Thoracic aorta (tissue), 2 donors: ENCODE data around the gene VAX1. TPM values are rescaled to one million over a fixed set of nuclear protein-coding genes. Genes with fewer than 3 reads are reported as not detected.
"Not testable (repeated sequence)": the region's sequence is repeated elsewhere in the genome, so short reads cannot be mapped to it uniquely, and the experiment has no call there.

Experiments used
- ATAC-seq: fragments of 150-250 bp; one replicate; pipeline ENCODE4 v1.8.0; 2017; ENCODE audit warnings: low read depth; ENCODE audit not compliant: insufficient number of reproducible peaks, low FRiP score
- DNase-seq: peaks from one replicate; pipeline ENCODE4 v3.0.0-alpha.2; 2020; ENCODE audit warnings: low spot score
- H3K27ac ChIP-seq, 2 donors: fragments of 200-600 bp; sonication (generic); 1 replicate in 1 of 2; 2 replicates in 1 of 2; pipeline ENCODE4 v1.5.1; 2016; ENCODE audit warnings: mild to moderate bottlenecking in 2 of 2, moderate library complexity in 2 of 2
- H3K27me3 ChIP-seq: fragments of 200-600 bp; sonication (generic); replicated peaks from 2 replicates; pipeline ENCODE4 v1.6.0; 2016; ENCODE audit warnings: mild to moderate bottlenecking; ENCODE audit not compliant: insufficient read depth
- H3K36me3 ChIP-seq: fragments of 200-600 bp; sonication (generic); one replicate; pipeline ENCODE4 v1.5.1; 2016
- H3K4me1 ChIP-seq, 2 donors: fragments of 200-600 bp; sonication (generic); 1 replicate in 1 of 2; 2 replicates in 1 of 2; pipeline versions ENCODE4 v1.5.1 to v1.6.0; 2016; ENCODE audit warnings: low read depth in 2 of 2, mild to moderate bottlenecking in 1 of 2; ENCODE audit not compliant: control insufficient read depth in 1 of 2
- H3K4me3 ChIP-seq: fragments of 200-600 bp; sonication (generic); 2 replicates; pipeline ENCODE4 v1.5.1; 2016; ENCODE audit warnings: mild to moderate bottlenecking
- H3K9me3 ChIP-seq: fragments of 200-600 bp; sonication (generic); 2 replicates; pipeline ENCODE4 v1.5.1; 2016
- CTCF ChIP-seq: fragments of 200-600 bp; sonication (generic); IDR thresholded peaks from one replicate; pipeline ENCODE4 v1.5.1; 2019; ENCODE audit warnings: antibody characterized with exemption
- total RNA-seq, 2 donors: library from RNA; depleted of rRNA; stranded (reverse); fragments of >200 nt; gene quantifications; one replicate each; pipeline versions ENCODE4 v1.1.0 to v1.2.3, GENCODE V29; 2016

The VAX1 gene
- total RNA-seq, 2 donors from 2014 or later, result not detected

- peaks cover 20% of the 10 kb centered on the region for H3K27me3 ChIP-seq
- no peaks in the 10 kb centered on the region for H3K36me3 ChIP-seq
- H3K4me3 ChIP-seq, result no peak overlapping the region
- H3K27ac ChIP-seq, result no peak overlapping the region
- ATAC-seq, result no peak
- TF ChIP-seq CTCF, result no peak
- no peaks in the 10 kb centered on the region for H3K9me3 ChIP-seq
- peaks cover 13 to 37% of the 10 kb centered on the region in 2 donors for H3K4me1 ChIP-seq
- DNase-seq, result no peak
Measured at GRCh38 chr10:117132751-117133231, 5.3 kb downstream of the VAX1 start.

- DNase-seq (no peak), ATAC-seq (no peak)
- H3K9me3 ChIP-seq, result no peaks in the 10 kb centered on the region
- peaks cover 13% of the 10 kb centered on the region for H3K27me3 ChIP-seq
- H3K4me1 ChIP-seq, result peaks cover 6 to 26% of the 10 kb centered on the region in 2 donors
- no peak for TF ChIP-seq CTCF
- no peaks in the 10 kb centered on the region for H3K36me3 ChIP-seq
- H3K4me3 ChIP-seq, result peak overlapping the region; percentile 49
- H3K27ac ChIP-seq, result no peak overlapping the region
Measured at GRCh38 chr10:117131376-117132327, 6.4 kb downstream of the VAX1 start.

GRCh38 chr10:117130862-117131375 is 7.2 kb downstream of the VAX1 start:
- Histone ChIP-seq H3K27ac (no peak overlapping the region), H3K4me3 (no peak overlapping the region), H3K4me1 (peaks cover 6 to 24% of the 10 kb centered on the region in 2 donors), H3K27me3 (peaks cover 11% of the 10 kb centered on the region), H3K36me3 (no peaks in the 10 kb centered on the region), H3K9me3 (no peaks in the 10 kb centered on the region)
- ATAC-seq (no peak), DNase-seq (no peak)
- no peak for TF ChIP-seq CTCF

- H3K36me3 ChIP-seq, result no peaks in the 10 kb centered on the region
- DNase-seq (no peak), ATAC-seq (no peak)
- no peaks in the 10 kb centered on the region for H3K9me3 ChIP-seq
- H3K27me3 ChIP-seq, result peaks cover 11% of the 10 kb centered on the region
- H3K4me3 ChIP-seq, result no peak overlapping the region
- no peak overlapping the region for H3K27ac ChIP-seq
- TF ChIP-seq CTCF, result no peak
- H3K4me1 ChIP-seq, result peaks cover 6 to 24% of the 10 kb centered on the region in 2 donors
Measured at GRCh38 chr10:117130346-117130745, 7.7 kb downstream of the VAX1 start.

- not testable (repeated sequence) for ATAC-seq, H3K4me3 ChIP-seq, H3K9me3 ChIP-seq, DNase-seq, H3K36me3 ChIP-seq, H3K27me3 ChIP-seq, H3K27ac ChIP-seq, H3K4me1 ChIP-seq
Measured at GRCh38 chr10:117126645-117127044, 11.4 kb downstream of the VAX1 start.
